Activated CD8-positive, alpha-beta T cell treated with anti-CD3 and anti-CD28 coated beads for 36 hours (primary cell): ENCODE results near the gene STX2. TPM values are rescaled to one million over a fixed set of nuclear protein-coding genes. Genes with fewer than 3 reads are reported as not detected.
"Not testable (repeated sequence)": the region's sequence is repeated elsewhere in the genome, so short reads cannot be mapped to it uniquely, and the experiment has no call there.

ENCODE experiments used
- ATAC-seq: fragments of 200-7000 bp; cut with Tn5 transposase; one replicate; pipeline ENCODE4 v1.10.0; 2021; ENCODE audit warnings: mild to moderate bottlenecking, moderate library complexity
- CTCF ChIA-PET: fragments of 350-600 bp; sonication (Branson Sonifier 250); formaldehyde crosslinking; loops from one replicate; lab custom pipeline; 2021; ENCODE audit warnings: antibody characterized with exemption; lab: Charles Lee
- POLR2A ChIA-PET: fragments of 350-600 bp; sonication (Branson Sonifier 250); formaldehyde crosslinking; loops from one replicate; lab custom pipeline; 2021; ENCODE audit warnings: antibody characterized with exemption; lab: Charles Lee
- DNase-seq: peaks from one replicate; pipeline ENCODE4 v3.0.0-alpha.2; 2020
- H3K27ac Mint-ChIP-seq: one replicate; pipeline ENCODE4 v1.8.0; 2021; ENCODE audit warnings: mild to moderate bottlenecking, mixed read lengths
- H3K27me3 Mint-ChIP-seq: one replicate; pipeline ENCODE4 v1.8.0; 2021; ENCODE audit warnings: mixed read lengths
- H3K36me3 Mint-ChIP-seq: one replicate; pipeline ENCODE4 v1.8.0; 2021; ENCODE audit warnings: low read depth, mixed read lengths
- H3K4me1 Mint-ChIP-seq: one replicate; pipeline ENCODE4 v1.8.0; 2021; ENCODE audit warnings: low read depth, mixed read lengths
- H3K4me3 Mint-ChIP-seq: one replicate; pipeline ENCODE4 v1.8.0; 2021; ENCODE audit warnings: mild to moderate bottlenecking, moderate library complexity, mixed read lengths
- H3K9me3 Mint-ChIP-seq: one replicate; pipeline ENCODE4 v1.8.0; 2021; ENCODE audit warnings: mixed read lengths
- CTCF ChIP-seq: fragments of 200-600 bp; IDR thresholded peaks from one replicate; pipeline ENCODE4 v1.8.0; 2022; ENCODE audit warnings: antibody characterized with exemption, mild to moderate bottlenecking
- intact Hi-C: fragments of 100-400 bp; cut with micrococcal nuclease; formaldehyde crosslinking; loops from one replicate; pipeline ENCODE4 v1.10.0; 2022
- total RNA-seq, 2 experiments: library from RNA; stranded (reverse); gene quantifications; one replicate each; pipeline ENCODE4 v1.2.3, GENCODE V29; 2021

STX2 gene
- total RNA-seq: 10 to 100 TPM; 11.8 to 12.4 TPM

- H3K27ac Mint-ChIP-seq: peak within 1 kb of the TSS; percentile 65
- H3K4me3 Mint-ChIP-seq: peak within 1 kb of the TSS; percentile 80
- no peaks in the 10 kb centered on the region for H3K9me3 Mint-ChIP-seq
- DNase-seq: peak; percentile 83
- H3K4me1 Mint-ChIP-seq: peaks cover 30% of the 10 kb centered on the region
- ATAC-seq: peak; percentile 94
- no peaks in the 10 kb centered on the region for H3K27me3 Mint-ChIP-seq
- intact Hi-C loops: loop anchor here (5.0 kb wide), 1 partner anchor 33 kb away; the partner anchor contains the start of gene RAN
- H3K36me3 Mint-ChIP-seq: no peaks in the 10 kb centered on the region
- CTCF ChIA-PET: interaction anchor here (0.9 to 2.7 kb wide), 3 partner anchors 13 to 32 kb away, joined by 3 to 13 read pairs (median 5); no protein-coding TSS in a partner anchor
- TF ChIP-seq CTCF: no peak
- POLR2A ChIA-PET: interaction anchor here (1.1 to 4.9 kb wide), 8 partner anchors 10 to 39 kb away, joined by 3 to 15 read pairs (median 4); no protein-coding TSS in a partner anchor
Measured at GRCh38 chr12:130838951-130839769, at the start of gene STX2. TSS of gene STX2 (minus strand) at chr12:130839250. CDS start at chr12:130839099, 151 bp downstream.

GRCh38 chr12:130887190-130887589 is 48.1 kb upstream of the STX2 start:
- H3K27me3 Mint-ChIP-seq, H3K36me3 Mint-ChIP-seq, H3K4me1 Mint-ChIP-seq, H3K9me3 Mint-ChIP-seq, POLR2A ChIA-PET, intact Hi-C loops, H3K4me3 Mint-ChIP-seq, H3K27ac Mint-ChIP-seq, ATAC-seq, DNase-seq: not testable (repeated sequence)
- CTCF ChIA-PET: interaction anchor here (2.0 kb wide), 1 partner anchor 61 kb away, joined by 5 read pairs; no protein-coding TSS in a partner anchor

- ChIA-PET POLR2A (interaction anchor here (0.9 to 1.2 kb wide), 3 partner anchors 11 to 57 kb away, joined by 3 to 5 read pairs (median 3); no protein-coding TSS in a partner anchor), CTCF (interaction anchor here (1.0 to 1.9 kb wide), 2 partner anchors 11 to 55 kb away, joined by 3 to 6 read pairs; no protein-coding TSS in a partner anchor)
- Mint-ChIP-seq H3K27me3 (no peaks in the 10 kb centered on the region), H3K4me3 (no peak overlapping the region), H3K27ac (no peak overlapping the region), H3K9me3 (no peaks in the 10 kb centered on the region), H3K4me1 (peaks cover 34% of the 10 kb centered on the region), H3K36me3 (peaks cover 12% of the 10 kb centered on the region)
- DNase-seq (no peak), ATAC-seq (no peak)
- TF ChIP-seq CTCF: no peak
- intact Hi-C loops: no loop called here
Measured at GRCh38 chr12:130881548-130881947, 42.5 kb upstream of the STX2 start.

GRCh38 chr12:130881046-130881445 is 42.0 kb upstream of the STX2 start:
- Mint-ChIP-seq H3K4me1 (peaks cover 40% of the 10 kb centered on the region), H3K9me3 (no peaks in the 10 kb centered on the region), H3K27ac (no peak overlapping the region), H3K27me3 (no peaks in the 10 kb centered on the region), H3K36me3 (peaks cover 16% of the 10 kb centered on the region), H3K4me3 (no peak overlapping the region)
- DNase-seq: no peak
- no peak for TF ChIP-seq CTCF
- CTCF ChIA-PET: interaction anchor here (1.0 to 1.9 kb wide), 2 partner anchors 10 to 55 kb away, joined by 3 to 6 read pairs; no protein-coding TSS in a partner anchor
- intact Hi-C loops: no loop called here
- POLR2A ChIA-PET: interaction anchor here (0.9 to 1.3 kb wide), 5 partner anchors 10 to 56 kb away, joined by 3 to 5 read pairs (median 3); no protein-coding TSS in a partner anchor
- ATAC-seq: no peak

GRCh38 chr12:130880411-130880885 is 41.4 kb upstream of the STX2 start:
- peak; percentile 43 for DNase-seq
- peak overlapping the region; percentile 62 for H3K4me3 Mint-ChIP-seq
- ChIA-PET POLR2A (interaction anchor here (0.8 to 1.3 kb wide), 5 partner anchors 13 to 150 kb away, joined by 3 read pairs; no protein-coding TSS in a partner anchor), CTCF (interaction anchor here (1.9 kb wide), 1 partner anchor 54 kb away, joined by 6 read pairs; no protein-coding TSS in a partner anchor)
- no peaks in the 10 kb centered on the region for H3K27me3 Mint-ChIP-seq
- peaks cover 45% of the 10 kb centered on the region for H3K4me1 Mint-ChIP-seq
- TF ChIP-seq CTCF: no peak
- H3K9me3 Mint-ChIP-seq: no peaks in the 10 kb centered on the region
- peak; percentile 76 for ATAC-seq
- H3K36me3 Mint-ChIP-seq: peaks cover 22% of the 10 kb centered on the region
- intact Hi-C loops: no loop called here
- peak overlapping the region; percentile 38 for H3K27ac Mint-ChIP-seq
